GM12892 (cell line): ENCODE results near the gene ZNHIT6.

Experiments
- POLR2A ChIP-seq: IDR thresholded peaks from 2 replicates; pipeline ENCODE4 v1.6.1; 2011; ENCODE audit warnings: low read depth, low read length, control low read depth
- POLR2AphosphoS5 ChIP-seq: IDR thresholded peaks from 2 replicates; pipeline ENCODE4 v1.6.1; 2011; ENCODE audit warnings: low read depth, low read length, control low read depth
- TAF1 ChIP-seq: IDR thresholded peaks from 2 replicates; pipeline ENCODE4 v1.6.1; 2011; ENCODE audit warnings: low read depth, mild to moderate bottlenecking, control low read depth, low read length, borderline replicate concordance

DNA sequence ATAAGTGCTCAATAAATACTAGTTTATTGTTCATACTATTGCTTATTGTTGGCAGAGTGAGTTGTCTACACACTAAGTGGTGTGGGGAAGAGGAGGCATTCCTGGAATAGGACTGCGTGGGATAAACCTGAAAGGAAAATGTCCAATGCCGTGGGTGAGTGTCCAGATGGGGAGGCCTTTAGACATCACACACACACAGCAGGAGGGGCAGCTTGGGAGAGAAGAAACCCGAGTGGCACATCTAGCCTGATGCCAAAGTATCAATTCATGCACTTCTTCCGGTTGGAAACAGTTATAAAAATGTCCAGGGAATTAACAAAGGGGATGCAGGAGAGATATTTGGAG, 100.3 kb downstream of the ZNHIT6 start:
- TF ChIP-seq POLR2A (no peak), TAF1 (no peak), POLR2AphosphoS5 (no peak)
